HG02642 (cell line): ENCODE data around the gene GGA3.
"Not testable (repeated sequence)": the region's sequence is repeated elsewhere in the genome, so short reads cannot be mapped to it uniquely, and the experiment has no call there.

Source experiments
- ATAC-seq: cut with Tn5 transposase; IDR thresholded peaks from one replicate; pipeline ENCODE4 v1.9.1; 2021; ENCODE audit warnings: mild to moderate bottlenecking; ENCODE audit not compliant: unreplicated experiment, poor library complexity

Gene GGA3

GRCh38 chr17:75261336-75262111 is at the start of gene GGA3, which contains the start of gene MRPS7:
GGA3 (minus strand) TSS chr17:75261606; CDS start chr17:75261587, 19 bp downstream.
MRPS7 (plus strand) TSS chr17:75261879; CDS start chr17:75261901, 22 bp downstream.
- peak; percentile 90 for ATAC-seq

- no peak for ATAC-seq
Measured at GRCh38 chr17:75308732-75309629, 47.6 kb upstream of the GGA3 start.

- no peak for ATAC-seq
Measured at GRCh38 chr17:75307957-75308731, 46.7 kb upstream of the GGA3 start.

- ATAC-seq: no peak
Measured at GRCh38 chr17:75301502-75302206, 40.2 kb upstream of the GGA3 start.

- ATAC-seq: no peak
Measured at GRCh38 chr17:75301049-75301448, 39.6 kb upstream of the GGA3 start.

GRCh38 chr17:75300280-75300679 is 38.9 kb upstream of the GGA3 start:
- ATAC-seq: no peak

- ATAC-seq: peak; percentile 61
Measured at GRCh38 chr17:75295201-75296158, 34.1 kb upstream of the GGA3 start.

GRCh38 chr17:75292810-75293448 is 31.5 kb upstream of the GGA3 start:
- not testable (repeated sequence) for ATAC-seq

- peak; percentile 28 for ATAC-seq
Measured at GRCh38 chr17:75289832-75290337, 28.5 kb upstream of the GGA3 start.

- ATAC-seq: peak; percentile 91
Measured at GRCh38 chr17:75289115-75289831, 27.9 kb upstream of the GGA3 start, which contains the start of gene SLC25A19. SLC25A19 (minus strand) TSS chr17:75289433; CDS start chr17:75286764, 2,669 bp downstream.

- peak; percentile 18 for ATAC-seq
Measured at GRCh38 chr17:75288770-75289114, 27.3 kb upstream of the GGA3 start.

- ATAC-seq: no peak
Measured at GRCh38 chr17:75288359-75288758, 27.0 kb upstream of the GGA3 start.

GRCh38 chr17:75287221-75287620 is 25.8 kb upstream of the GGA3 start:
- ATAC-seq: no peak

GRCh38 chr17:75285123-75285522 is 23.7 kb upstream of the GGA3 start:
- ATAC-seq: no peak

- not testable (repeated sequence) for ATAC-seq
Measured at GRCh38 chr17:75280189-75280588, 18.8 kb upstream of the GGA3 start.

- no peak for ATAC-seq
Measured at GRCh38 chr17:75277664-75278071, 16.3 kb upstream of the GGA3 start.

- ATAC-seq: no peak
Measured at GRCh38 chr17:75273977-75274708, 12.7 kb upstream of the GGA3 start.
